Superior temporal gyrus (tissue), 1 donor: ENCODE data around the gene MTHFSD.
A peak's percentile ranks its signal among the peaks of the same experiment; 100 is the strongest.
"Not testable (repeated sequence)": the region's sequence is repeated elsewhere in the genome, so short reads cannot be mapped to it uniquely, and the experiment has no call there.

Source experiments
- DNase-seq: peaks from one replicate; pipeline ENCODE4 v3.0.0-alpha.2; 2016; ENCODE audit errors: extremely low spot score

The MTHFSD gene, protein sequence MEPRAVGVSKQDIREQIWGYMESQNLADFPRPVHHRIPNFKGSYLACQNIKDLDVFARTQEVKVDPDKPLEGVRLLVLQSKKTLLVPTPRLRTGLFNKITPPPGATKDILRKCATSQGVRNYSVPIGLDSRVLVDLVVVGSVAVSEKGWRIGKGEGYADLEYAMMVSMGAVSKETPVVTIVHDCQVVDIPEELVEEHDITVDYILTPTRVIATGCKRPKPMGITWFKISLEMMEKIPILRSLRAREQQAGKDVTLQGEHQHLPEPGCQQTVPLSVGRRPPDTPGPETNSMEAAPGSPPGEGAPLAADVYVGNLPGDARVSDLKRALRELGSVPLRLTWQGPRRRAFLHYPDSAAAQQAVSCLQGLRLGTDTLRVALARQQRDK

DNA sequence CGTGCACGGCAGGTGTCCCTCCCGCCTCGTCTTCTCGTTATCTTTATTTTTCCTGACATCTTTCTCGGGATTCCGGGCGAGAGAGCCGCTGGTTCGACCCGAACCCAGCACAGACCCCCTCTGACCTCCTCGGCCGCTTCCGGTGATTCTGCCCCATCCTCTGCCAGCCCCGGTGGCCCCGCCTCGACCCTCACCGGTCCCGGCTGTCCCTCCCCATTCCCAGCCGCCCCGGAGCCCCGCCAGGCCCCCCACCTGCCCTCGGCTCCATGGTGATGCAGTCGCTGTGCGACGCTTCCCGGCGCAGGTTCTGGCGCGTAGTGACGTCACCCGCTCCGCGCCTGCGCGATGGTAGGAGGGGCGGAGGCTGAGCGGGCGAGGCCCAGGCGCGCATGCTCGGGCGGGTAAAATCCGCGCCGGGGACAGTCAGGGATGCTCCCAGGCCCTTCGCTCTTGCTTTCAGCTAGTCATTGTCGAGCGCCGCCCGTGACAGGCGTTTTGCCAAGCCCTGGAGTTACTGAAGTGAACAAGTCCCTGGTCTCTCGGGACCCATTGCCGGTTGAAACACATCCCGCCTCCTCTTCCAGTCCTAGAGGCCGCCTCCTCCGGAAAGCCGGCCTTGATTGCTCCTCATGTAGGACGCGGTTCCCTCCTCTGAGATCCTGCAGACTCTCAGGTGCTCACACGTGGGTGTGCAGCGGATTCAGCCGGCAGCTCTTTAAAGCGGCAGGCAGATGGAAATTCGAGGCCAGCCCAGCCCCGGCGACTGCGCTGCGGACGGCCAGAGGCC is at the start of gene MTHFSD:
Gene MTHFSD (minus strand): TSS at position 319 of the 787 bp plus-strand sequence. CDS start 51 bp downstream, at position 268.
- peak; percentile 91 for DNase-seq

DNA sequence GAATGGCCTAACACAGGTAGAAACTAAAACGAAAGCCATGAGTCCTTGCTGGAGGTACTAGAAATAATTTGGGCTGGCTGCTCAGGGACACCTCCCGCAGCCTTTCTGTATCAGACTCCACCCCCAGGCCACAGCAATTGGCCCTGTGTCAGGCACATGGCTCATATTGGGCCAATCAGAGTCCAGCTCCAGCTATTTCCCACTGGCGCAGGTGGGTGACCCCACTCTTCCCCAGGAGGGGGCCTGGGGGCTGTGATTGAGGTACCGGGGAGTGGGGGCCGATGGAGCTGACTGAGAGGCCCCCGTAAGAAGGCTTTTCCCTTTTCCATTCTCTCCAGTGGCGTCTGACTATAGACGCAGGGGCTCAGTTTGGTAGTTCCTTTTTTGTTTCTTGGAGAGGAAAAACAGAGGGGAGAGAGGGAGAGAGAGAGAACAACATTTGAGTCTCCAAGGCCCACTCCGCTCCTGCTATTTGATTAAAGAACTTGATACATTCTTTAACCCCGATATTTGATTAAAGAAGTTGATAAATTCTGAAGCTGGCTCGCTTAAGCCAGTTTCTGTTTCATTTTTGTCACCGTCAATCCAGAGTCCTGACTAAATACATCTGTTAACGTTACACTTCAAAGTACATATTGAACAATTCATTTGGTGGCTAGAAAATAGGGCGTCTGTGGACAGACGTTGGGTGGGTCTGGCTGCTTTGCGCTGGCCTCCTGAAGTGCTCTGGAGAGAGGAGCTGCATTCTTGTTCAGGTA is 49.6 kb upstream of the MTHFSD start:
- DNase-seq, result no peak

DNA sequence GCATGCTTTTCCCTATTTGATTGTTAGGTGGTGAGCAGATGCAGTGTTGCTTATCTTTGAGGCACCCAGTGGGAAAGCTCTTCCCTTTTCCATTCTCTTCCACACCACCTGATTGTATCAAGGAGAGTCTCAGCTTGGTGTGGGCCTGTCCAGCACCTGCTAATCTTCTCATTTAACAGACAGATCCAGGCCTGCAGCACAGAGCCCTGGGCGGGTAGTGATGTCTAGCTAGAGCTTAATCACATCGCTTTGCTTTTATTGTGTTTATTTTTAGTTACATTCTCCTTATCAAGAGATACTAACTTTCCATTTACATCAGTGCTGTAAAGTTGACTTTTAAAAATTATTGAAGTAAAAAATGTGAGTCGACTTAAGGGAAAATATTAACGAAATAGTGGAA is 47.5 kb upstream of the MTHFSD start:
- no peak for DNase-seq

DNA sequence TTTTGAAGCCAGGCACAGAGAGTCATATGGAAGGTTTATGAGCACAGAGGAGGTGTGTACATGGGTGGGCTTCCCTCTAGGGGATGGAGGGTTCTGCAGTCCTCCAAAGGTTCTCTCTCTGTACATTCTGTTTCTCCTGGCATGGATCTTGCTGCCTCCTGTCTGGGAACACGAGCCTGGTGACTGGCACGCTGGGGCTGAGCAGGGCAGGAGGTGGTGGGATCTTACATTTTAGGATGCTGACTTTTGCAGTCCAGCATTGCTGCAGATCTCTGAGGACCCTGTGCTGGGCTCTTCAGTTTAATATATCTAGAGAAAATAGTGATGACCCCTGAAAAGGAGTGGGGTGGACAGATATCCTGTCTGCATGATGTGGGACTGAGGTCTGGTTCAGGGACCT is 46.3 kb upstream of the MTHFSD start:
- DNase-seq, result no peak

DNA sequence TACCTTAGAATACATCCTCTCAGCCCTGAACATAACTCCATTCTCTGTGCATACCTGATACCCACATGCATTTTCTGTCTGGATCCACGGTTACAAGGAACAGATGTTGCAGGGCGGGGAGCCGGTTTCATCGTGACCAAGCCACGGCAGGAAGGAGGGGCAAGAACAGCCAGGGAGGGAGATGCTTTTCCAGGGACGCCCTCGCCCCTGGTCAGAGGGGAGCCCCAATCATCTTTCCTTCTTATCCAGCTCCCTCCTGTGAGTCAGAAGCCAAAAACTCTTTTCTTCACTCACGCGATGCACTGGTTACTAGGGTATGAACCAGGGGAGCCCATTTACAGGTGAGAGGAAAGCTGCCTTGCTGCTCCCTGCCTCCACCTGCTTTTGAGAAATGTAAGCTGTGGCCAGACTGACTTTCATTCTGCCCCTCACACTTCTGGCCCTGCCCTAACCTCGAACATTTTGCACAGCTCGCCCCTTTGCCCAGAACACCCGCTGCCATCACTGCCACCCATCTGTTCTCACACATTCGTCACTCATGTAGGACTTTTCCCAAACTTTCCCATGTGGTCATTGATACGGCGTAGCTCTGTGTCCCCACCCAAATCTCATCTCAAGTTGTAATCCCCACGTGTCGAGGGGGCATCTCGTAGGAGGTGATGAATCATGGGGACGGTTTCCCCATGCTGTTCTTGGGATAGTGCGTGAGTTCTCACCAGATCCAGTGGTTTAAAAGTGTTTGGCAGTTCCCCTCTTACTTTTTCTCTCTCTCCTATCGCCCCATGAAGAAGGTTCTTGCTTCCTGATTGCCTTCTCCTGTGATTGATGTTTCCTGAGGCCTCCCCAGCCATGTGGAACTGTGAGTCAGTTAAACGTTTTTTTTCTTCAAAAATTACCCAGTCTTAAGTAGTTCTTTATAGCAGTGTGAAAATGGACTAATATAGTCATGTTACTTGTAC is 43.9 kb upstream of the MTHFSD start:
- no peak for DNase-seq

DNA sequence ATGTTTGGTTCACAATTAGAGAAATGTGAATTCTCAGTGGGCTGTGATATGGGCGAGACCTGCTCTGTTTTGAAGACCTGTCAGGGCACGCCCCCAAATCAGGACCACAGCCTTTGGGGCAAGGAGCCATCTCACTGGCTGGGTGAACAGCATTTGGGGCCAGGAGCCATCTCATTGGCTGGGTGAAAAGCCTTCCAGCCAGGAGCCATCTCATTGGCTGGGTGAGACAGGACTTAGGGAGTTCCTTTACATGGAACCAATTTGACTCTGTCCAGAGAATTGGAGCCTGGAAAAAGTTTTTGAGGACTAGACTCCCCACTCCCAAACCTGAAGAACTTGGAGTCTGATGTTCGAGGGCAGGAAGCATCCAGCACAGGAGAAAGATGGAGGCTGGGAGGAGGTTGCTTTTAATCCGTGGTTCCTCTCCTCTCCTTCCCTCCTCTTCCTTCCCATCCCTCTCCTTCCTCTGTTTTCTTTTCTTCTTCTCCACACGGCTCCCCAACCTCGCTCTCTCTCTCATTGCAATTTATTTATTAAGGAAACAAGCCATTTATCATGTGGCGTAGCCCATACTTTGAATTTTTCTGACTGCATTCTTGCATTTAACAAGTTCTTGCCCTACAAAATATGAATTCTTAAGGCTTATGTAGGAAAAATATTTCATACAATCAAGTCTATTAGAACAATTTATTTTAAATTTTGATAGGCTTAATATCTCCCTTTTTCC is 43.0 kb upstream of the MTHFSD start:
- DNase-seq, result no peak

DNA sequence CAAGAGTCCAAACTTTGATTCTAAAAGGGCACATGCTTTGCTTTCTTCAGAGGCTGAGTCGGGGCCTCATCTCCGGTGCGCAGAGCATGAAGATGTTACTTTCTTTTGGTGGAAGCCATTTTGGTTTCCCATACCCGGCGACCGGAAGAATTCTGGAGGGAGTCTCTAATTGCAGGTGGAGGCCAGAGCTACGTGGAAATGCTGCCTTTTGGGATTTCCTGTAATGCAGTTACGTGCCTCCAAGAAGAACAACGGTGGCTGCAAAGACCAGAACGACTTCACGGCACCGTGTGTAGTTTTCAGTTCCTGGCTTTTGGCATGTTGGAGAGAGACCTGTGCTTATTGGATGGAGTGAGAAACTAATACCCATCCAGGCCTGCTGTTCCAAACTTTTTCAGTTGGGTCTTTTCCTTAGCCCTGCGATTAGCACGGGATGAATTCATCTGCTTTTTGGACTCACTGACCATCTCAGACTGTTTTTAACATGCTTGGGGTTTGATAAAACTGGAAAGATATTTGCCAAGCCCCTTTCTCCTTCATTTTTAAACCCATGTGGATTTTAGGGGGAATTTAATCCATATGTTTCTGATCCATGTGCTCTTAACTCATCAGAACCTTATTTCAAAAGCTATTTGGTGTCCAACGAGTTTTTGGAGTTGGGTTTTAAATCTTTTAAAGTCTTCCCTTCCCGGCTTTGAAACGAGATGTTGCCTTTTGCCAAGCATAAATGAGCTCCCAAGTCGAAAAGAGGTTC is 42.3 kb upstream of the MTHFSD start:
- no peak for DNase-seq

DNA sequence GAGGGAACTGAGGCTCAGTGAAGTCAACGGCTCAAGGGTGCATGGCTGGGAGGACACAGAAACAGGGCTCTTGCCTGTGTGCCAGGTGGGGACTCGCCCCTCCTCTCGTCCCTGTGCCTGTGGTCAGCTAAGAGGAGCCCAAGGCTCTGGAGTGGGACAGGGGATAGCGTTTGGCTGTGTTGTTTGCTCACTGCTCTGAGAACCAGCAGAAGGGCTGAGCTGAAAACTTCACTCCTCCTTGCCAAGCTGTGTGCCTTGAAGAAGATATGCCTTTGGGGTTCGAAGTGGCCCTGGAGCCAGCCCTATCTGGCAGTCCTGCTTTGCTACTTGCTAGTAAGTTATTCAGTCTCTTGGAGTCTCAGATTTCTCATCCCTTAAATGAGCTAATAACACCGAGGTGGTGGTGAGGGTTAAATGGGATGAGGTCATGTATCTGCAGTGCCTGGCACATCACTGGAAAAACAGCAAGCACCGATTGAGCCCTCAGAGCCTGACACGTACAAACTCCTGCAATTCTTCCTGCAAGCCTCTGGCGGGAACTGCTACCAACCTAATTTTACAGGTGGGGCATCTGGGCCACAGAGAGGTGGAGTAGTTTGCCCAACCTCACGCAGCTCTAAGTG is 41.1 kb upstream of the MTHFSD start:
- DNase-seq, result no peak

DNA sequence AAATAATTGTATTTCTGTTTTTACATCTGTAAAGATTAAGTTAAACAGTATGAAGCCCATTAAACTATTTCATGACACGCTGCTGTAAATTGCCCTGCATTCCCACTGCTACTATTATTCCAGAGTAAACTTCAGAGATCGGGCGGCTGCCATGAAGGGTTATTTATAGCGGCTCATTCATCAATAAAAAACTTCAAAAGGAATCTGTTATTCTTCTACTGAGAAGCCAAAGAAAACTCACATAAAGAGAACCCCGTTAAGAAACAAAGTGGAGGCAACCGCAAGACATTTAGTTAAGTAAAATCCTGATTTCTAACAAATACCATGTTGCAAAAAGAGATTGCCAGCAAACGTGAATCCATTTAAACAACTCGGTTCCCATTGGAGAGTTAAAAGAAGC is 39.7 kb upstream of the MTHFSD start:
- no peak for DNase-seq

DNA sequence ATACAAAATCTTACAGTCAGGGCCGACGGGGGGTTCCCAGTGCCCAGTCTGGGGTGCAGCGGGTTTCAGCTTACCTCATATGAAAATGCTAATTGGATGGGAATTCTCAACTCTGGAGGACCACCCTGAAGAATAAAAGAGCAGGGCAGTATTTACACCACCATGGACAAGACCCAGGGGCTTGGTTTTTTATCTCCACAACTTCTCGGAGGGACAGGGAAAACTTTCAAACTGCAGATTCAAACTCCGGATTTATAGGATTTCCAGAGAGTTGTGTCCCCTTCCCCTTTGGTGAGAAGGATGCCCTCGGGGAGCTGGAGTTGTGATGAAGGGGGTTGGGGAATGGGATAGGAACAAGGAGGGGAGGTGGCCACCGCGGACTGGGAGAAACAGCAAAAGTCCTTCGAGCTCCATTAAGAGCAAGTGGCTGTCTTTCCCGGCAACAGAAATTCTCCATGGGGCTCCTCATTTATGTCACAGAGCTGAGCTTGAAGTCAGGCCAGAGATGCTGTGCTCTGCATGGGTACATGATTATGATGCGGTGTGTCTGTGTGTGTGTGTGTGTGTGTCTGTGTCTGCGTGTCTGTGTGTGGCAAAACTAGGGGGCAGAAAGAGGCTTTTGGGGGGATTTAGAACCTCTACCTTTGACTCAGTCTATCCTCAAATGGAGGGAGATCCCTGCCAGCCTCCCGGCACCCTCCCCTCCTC is 39.0 kb upstream of the MTHFSD start:
- DNase-seq, result no peak

DNA sequence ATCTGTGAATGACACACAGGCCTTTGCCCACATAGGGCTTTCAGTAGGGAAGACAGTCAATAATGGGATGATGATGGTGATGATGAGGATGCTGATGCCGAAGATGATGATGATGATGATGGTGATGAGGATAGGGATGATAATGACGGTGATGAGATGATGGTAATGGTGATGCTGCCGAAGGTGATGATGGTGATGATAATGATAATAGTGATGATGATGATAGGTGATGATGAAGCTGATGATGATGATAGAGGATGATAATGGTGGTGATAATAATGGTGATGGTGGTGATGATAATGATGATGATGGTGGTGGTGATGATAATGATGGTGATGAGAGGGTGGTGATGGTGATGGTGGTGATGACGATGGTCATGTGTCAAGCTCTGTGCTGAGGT is 36.2 kb upstream of the MTHFSD start:
- no peak for DNase-seq

DNA sequence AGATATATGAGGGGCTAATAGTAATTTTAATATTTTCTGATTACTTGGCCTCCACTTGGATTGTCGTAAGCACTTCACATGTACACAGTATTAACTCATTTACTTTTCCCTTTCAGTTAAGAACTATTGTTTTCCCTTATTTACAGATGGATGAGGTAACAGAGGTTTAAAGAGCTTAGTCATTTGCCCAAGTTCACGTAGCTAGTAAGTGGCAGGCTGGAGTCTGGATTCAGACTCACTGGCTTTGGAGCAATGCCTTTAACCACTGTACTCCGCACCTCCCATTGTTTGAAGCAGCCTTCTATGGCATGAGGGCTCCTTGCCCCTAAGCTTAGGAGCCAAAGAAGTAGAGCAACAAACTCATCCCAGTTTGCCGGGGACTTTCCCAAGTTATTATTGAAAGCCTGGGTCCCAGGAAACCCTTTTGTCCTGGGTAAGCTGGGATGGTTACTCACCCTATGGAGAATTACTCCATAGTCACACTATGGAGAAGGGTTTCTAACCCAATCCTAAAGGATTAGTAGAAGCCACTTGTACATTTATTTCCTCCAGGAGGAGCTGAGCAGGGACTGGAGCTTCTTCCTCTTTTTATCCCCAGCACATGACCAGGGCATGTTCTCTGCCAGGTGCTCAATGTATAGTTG is 35.6 kb upstream of the MTHFSD start:
- no peak for DNase-seq

DNA sequence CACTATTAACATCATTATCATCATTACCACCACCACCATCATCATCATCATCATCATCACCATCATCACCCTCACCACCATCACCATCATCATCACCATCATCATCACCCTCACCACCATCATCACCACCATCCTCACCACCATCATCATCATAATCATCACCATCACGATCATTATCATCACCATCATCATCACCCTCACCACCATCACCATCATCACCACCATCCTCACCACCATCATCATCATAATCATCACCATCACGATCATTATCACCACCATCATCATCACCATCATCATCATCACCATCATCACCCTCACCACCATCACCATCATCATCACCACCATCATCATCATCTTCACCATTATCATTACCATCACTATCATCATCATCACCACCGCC is 32.9 kb upstream of the MTHFSD start:
- DNase-seq, result not testable (repeated sequence)

DNA sequence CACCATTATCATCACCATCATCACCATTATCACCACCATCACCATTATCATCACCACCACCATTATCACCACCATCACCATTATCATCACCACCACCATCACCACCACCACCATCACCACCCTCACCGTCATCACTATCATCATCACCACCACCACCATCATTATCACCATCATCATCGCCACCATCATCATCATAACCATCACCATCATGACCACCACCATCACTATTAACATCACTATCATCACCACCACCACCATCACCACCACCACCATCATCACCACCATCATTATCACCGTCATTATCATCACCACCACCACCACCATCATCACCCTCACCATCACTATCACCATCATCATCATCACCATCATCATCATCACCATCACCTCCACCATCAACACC is 32.5 kb upstream of the MTHFSD start:
- no peak for DNase-seq

DNA sequence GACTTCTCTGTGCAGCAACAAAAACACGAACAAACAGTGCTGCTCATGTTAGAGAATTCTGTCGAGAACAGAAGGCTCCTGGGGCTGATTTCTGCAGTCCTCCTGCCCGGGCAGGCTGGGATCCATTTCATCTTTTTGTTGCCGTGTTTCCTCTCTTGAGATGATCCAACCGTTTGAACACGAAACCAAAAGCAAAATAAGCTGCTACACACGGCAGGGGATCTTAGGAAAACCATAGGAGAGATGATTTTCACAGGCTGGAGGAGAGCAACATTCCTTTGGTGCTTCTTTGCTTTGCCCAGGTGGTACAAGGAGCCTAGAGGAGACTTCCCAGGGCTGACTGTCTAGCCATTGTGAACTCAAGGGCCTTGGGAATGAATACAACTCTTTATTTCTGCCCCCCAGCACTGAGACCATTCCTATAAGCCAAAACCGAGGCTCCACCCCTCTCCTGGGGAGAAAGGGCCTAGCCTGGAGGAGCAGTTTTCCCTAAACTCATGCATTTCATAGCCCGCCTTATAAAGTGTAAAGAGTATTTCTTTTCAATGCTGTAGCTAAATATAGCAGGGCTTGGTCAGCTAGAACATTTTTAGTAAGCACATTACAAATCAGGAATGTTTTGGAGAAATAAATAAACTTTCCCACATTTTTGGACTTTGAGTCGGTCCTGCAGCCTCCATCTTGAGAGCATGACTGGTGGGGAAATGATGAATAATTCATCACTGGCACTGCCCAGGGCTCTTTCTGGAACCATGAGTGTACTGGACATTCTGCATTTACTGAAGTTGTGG is 31.0 kb upstream of the MTHFSD start:
- DNase-seq, result no peak

DNA sequence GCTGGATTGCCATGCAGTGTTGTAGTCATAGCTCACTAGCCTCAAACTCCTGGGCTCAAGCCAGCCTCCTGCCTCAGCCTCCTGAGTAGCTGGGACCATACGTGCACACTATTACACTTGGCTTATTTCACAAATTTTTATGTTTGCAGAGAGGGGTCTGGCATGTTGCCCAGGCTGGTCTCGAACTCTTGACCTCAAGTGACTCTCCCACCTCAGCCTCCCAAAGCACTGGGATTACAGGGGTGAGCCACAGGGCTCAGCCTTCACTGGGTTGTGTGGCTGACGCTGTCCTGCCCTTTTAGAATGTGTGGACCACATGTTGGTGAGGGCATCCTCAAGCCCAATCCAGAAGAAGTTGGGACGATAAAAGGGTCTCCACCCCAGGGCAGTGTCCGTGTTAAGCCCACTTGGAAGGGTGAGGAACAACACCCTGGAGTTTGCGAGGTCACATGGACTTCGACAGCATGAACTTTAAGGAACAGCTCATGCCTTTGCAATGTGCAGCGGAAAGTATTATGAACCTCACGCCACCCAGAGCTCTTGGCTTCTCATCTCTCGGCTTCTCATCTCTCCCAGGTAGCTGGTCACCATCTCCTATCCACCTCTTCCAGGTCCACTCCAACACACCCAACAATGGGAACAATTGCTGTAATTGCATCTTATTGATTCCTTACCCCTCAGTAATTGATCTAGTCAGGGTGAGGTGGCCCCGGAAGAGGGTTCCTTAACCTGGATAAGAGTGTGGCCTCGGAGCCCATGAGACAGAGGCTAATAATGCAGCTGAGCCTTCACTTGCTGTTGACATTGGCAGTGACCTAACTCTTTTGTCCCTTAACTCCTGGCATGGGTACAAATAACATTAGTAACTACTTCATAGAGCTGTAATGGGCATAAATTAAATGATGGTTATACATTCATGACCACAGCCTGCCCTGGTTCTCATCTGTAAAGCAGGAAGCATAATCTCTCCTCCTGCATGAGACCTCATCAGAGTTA is 30.0 kb upstream of the MTHFSD start:
- no peak for DNase-seq
